IMR-90 (cell line): Measurements from ENCODE around the gene RCL1. TPM values are rescaled to one million over a fixed set of nuclear protein-coding genes. Genes with fewer than 3 reads are reported as not detected.
A peak's percentile ranks its signal among the peaks of the same experiment; 100 is the strongest.

Source experiments
- ATAC-seq: fragments of 200-7000 bp; cut with Tn5 transposase; 2 replicates; pipeline ENCODE4 v1.9.1; 2020; ENCODE audit warnings: low read depth, mild to moderate bottlenecking, moderate library complexity
- BruUV-seq: library from RNA; stranded (reverse); fragments of 400-500 nt; replicated peaks from 2 replicates; lab custom pipeline; 2021; lab: Mats Ljungman, UMichigan
- CTCF ChIA-PET: fragments of 300-600 bp; formaldehyde crosslinking; extraction: SDS; loops from one replicate; lab custom pipeline; 2021; ENCODE audit warnings: antibody characterized with exemption; lab: Yijun Ruan, JAX
- POLR2A ChIA-PET: fragments of 300-600 bp; sonication (Branson Sonifier 250); formaldehyde crosslinking; loops from one replicate; lab custom pipeline; 2022; ENCODE audit warnings: antibody characterized with exemption; ENCODE audit not compliant: unreplicated experiment; lab: Charles Lee
- DNase-seq: peaks from one replicate; pipeline ENCODE4 v3.0.0; 2013
- H2AFZ ChIP-seq: replicated peaks from 2 replicates; pipeline ENCODE3; 2013; ENCODE audit warnings: low read length, mild to moderate bottlenecking; ENCODE audit not compliant: poor library complexity
- H2AK5ac ChIP-seq: 2 replicates; pipeline ENCODE4 v1.6.1; 2013; ENCODE audit warnings: low read depth, low read length, inconsistent platforms
- H2AK9ac ChIP-seq: replicated peaks from 2 replicates; pipeline ENCODE3; 2013; ENCODE audit warnings: mild to moderate bottlenecking, low read depth, low read length, moderate library complexity; ENCODE audit not compliant: poor library complexity
- H2BK120ac ChIP-seq: 2 replicates; pipeline ENCODE4 v1.6.1; 2013; ENCODE audit warnings: low read depth, low read length, inconsistent platforms
- H2BK15ac ChIP-seq: 3 replicates; pipeline ENCODE4 v1.6.1; 2013; ENCODE audit warnings: low read depth, low read length, inconsistent platforms
- H2BK20ac ChIP-seq: 2 replicates; pipeline ENCODE4 v1.6.1; 2013; ENCODE audit warnings: low read depth, mild to moderate bottlenecking, inconsistent platforms, low read length, moderate library complexity
- H2BK5ac ChIP-seq: 2 replicates; pipeline ENCODE4 v1.6.1; 2013; ENCODE audit warnings: mild to moderate bottlenecking, low read depth, low read length, inconsistent platforms; ENCODE audit not compliant: poor library complexity, severe bottlenecking
- H3K14ac ChIP-seq: replicated peaks from 2 replicates; pipeline ENCODE4 v1.6.1; 2013; ENCODE audit warnings: low read depth, low read length, inconsistent platforms
- H3K18ac ChIP-seq: 2 replicates; pipeline ENCODE4 v1.6.1; 2013; ENCODE audit warnings: low read depth, low read length, control low read depth
- H3K23ac ChIP-seq: 2 replicates; pipeline ENCODE4 v1.6.1; 2013; ENCODE audit warnings: low read depth, low read length, inconsistent platforms
- H3K27ac ChIP-seq: 2 replicates; pipeline ENCODE4 v1.5.1; 2013; ENCODE audit warnings: mild to moderate bottlenecking, control low read depth, low read length; ENCODE audit not compliant: insufficient read depth
- H3K27me3 ChIP-seq: 2 replicates; pipeline ENCODE4 v1.6.1; 2013; ENCODE audit warnings: low read length; ENCODE audit not compliant: control insufficient read depth, insufficient read depth
- H3K36me3 ChIP-seq: 2 replicates; pipeline ENCODE4 v1.6.1; 2013; ENCODE audit warnings: low read length, mixed read lengths; ENCODE audit not compliant: control insufficient read depth, insufficient read depth
- H3K4ac ChIP-seq: 2 replicates; pipeline ENCODE4 v1.6.1; 2013; ENCODE audit warnings: low read depth, low read length, inconsistent platforms
- H3K4me1 ChIP-seq: 2 replicates; pipeline ENCODE4 v1.6.1; 2013; ENCODE audit warnings: low read length, mixed read lengths; ENCODE audit not compliant: control insufficient read depth, insufficient read depth
- H3K4me2 ChIP-seq: 2 replicates; pipeline ENCODE4 v1.6.1; 2013; ENCODE audit warnings: low read depth, mild to moderate bottlenecking, control low read depth, low read length, moderate library complexity
- H3K4me3 ChIP-seq: 2 replicates; pipeline ENCODE4 v1.5.1; 2013; ENCODE audit warnings: low read depth, mild to moderate bottlenecking, control low read depth, low read length, moderate library complexity; ENCODE audit not compliant: insufficient read depth
- H3K56ac ChIP-seq: 2 replicates; pipeline ENCODE4 v1.6.1; 2013; ENCODE audit warnings: low read length, inconsistent platforms; ENCODE audit not compliant: insufficient read depth; ENCODE audit errors: extremely low read depth
- H3K79me1 ChIP-seq, 2 experiments: 2 replicates each; pipeline ENCODE4 v1.6.1; 2013; ENCODE audit warnings: low read length in 2 of 2, inconsistent platforms in 1 of 2, low read depth in 1 of 2
- H3K9ac ChIP-seq: 2 replicates; pipeline ENCODE4 v1.6.1; 2013; ENCODE audit warnings: low read depth, low read length, control low read depth
- H3K9me1 ChIP-seq: 2 replicates; pipeline ENCODE4 v1.6.1; 2013; ENCODE audit warnings: low read length, inconsistent platforms; ENCODE audit not compliant: insufficient read depth
- H3K9me3 ChIP-seq: 2 replicates; pipeline ENCODE4 v1.6.1; 2013; ENCODE audit warnings: low read length; ENCODE audit not compliant: control insufficient read depth, insufficient read depth
- H4K20me1 ChIP-seq: 2 replicates; pipeline ENCODE4 v1.6.1; 2013; ENCODE audit warnings: low read length, inconsistent platforms; ENCODE audit not compliant: insufficient read depth
- H4K5ac ChIP-seq: 2 replicates; pipeline ENCODE4 v1.6.1; 2013; ENCODE audit warnings: mild to moderate bottlenecking, low read depth, low read length, control low read depth
- H4K8ac ChIP-seq, 2 experiments: 2 replicates each; pipeline ENCODE4 v1.6.1; 2013; ENCODE audit warnings: low read depth in 2 of 2, low read length in 2 of 2, control low read depth in 1 of 2, inconsistent platforms in 1 of 2
- H4K91ac ChIP-seq: 2 replicates; pipeline ENCODE4 v1.6.1; 2013; ENCODE audit warnings: low read depth, low read length, inconsistent platforms; ENCODE audit not compliant: insufficient read depth
- MAZ ChIP-seq: IDR thresholded peaks from 2 replicates; pipeline ENCODE4 v1.6.1; 2012; ENCODE audit warnings: low read depth, mild to moderate bottlenecking, low read length, improper control_type of control experiment, moderate library complexity, borderline replicate concordance
- WGBS, 2 experiments: methylation state at CpG; one replicate each; pipeline versions ENCODE4 v1.1.5 to v1.1.7; 2013; ENCODE audit warnings: missing lambda C conversion rate in 2 of 2; ENCODE audit not compliant: insufficient read length in 1 of 2; ENCODE audit errors: extremely low coverage in 2 of 2; 5-methylcytosine and 5-hydroxymethylcytosine counted together
- dilution Hi-C: fragments of 300-500 bp; cut with HindIII; formaldehyde crosslinking; loops from one replicate; pipeline ENCODE4 v1.14.3; 2018; ENCODE audit warnings: low sequenced_read_pairs; ENCODE audit not compliant: unreplicated experiment
- in situ Hi-C: fragments of 300-500 bp; cut with MboI; formaldehyde crosslinking; loops from 3 replicates; pipeline ENCODE4 v1.14.3; 2019; ENCODE audit warnings: low sequenced_read_pairs, inconsistent platforms, mixed read lengths
- intact Hi-C: fragments of 100-400 bp; cut with micrococcal nuclease; formaldehyde crosslinking; loops from 2 replicates; pipeline ENCODE4 v1.10.0; 2022
- polyA plus RNA-seq, 3 experiments: library from polyadenylated mRNA; depleted of rRNA; stranded (reverse); fragments of >200 nt; gene quantifications; 2 replicates each; pipeline ENCODE4 v1.2.3, GENCODE V29; 2012; ENCODE audit warnings: low replicate concordance in 1 of 3
- total RNA-seq: library from RNA; depleted of rRNA; stranded (reverse); fragments of >200 nt; gene quantifications from 2 replicates; pipeline ENCODE4 v1.2.3, GENCODE V29; 2012

RCL1 gene
- total and polyA plus RNA-seq, 2 of the 4 experiments (the other 2 are of a cell fraction): 12.3 to 13.8 TPM

DNA sequence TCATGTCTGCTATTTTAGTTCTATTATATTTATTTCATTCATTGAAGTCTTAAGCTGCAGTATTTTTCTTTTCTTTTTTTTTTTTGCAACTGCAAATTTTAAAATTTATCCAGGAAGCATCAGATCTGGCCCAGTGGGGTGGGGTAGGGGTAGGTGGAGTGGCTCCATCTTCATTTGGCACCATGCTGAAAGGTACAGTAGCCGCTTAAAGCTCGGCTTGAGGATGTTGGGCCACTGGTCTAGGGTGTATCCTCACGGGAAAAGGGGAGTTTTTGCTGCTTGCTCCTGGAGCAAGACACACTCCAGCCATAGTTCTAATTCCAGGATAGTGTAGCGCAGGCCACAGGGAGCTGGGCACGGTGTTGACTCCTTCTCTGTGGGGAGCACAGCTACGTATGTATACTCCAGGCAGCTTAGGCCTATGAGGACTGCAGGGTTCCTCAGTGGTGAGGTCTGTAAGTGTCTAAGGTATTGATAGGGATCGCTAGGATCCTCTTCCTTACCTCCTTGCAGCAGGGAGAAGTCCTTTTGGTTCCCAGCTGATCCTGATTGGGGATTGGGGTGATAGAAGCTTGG is 22.7 kb downstream of the RCL1 start:
- Histone ChIP-seq H4K5ac (no peak overlapping the region; the same call in 1 of the 2 replicates), H3K56ac (no peak overlapping the region), H3K14ac (0 out of 2 replicates have a peak overlapping the region, but pooled peaks have one; percentile 1), H3K9ac (no peak overlapping the region), H3K9me1 (peaks cover 5% of the 10 kb centered on the region; the same call in 1 of the 2 replicates), H2AFZ (no peak overlapping the region), H3K27me3 (no peaks in the 10 kb centered on the region), H3K36me3 (no peaks in the 10 kb centered on the region), H3K4me2 (no peak overlapping the region), H3K27ac (no peak overlapping the region), H3K79me1 (peaks cover 11 to 20% of the 10 kb centered on the region in 2 experiments), H3K4me3 (no peak overlapping the region), H4K8ac (0 out of 4 replicates have a peak overlapping the region, but pooled peaks of 1 of the 2 experiments have one; percentile 6), H4K20me1 (peaks cover 4% of the 10 kb centered on the region; the same call in 1 of the 2 replicates), H3K23ac (no peak overlapping the region), H3K18ac (no peak overlapping the region), H2BK20ac (no peak overlapping the region), H3K4ac (no peak overlapping the region), H2BK5ac (no peak overlapping the region), H3K4me1 (peaks cover 4% of the 10 kb centered on the region), H3K9me3 (0 out of 2 replicates have a peak, but pooled peaks cover 3% of the 10 kb centered on the region), H2AK9ac (no peak overlapping the region), H2AK5ac (no peak overlapping the region), H2BK15ac (0 out of 3 replicates have a peak overlapping the region, but pooled peaks have one; percentile 4), H4K91ac (no peak overlapping the region), H2BK120ac (no peak overlapping the region)
- in situ Hi-C loops (no loop called here), intact Hi-C loops (no loop called here), dilution Hi-C loops (no loop called here)
- no TSS peak for BruUV-seq
- 100% methylated on average over 1 of the region's 7 CpGs; no CpG with 5 or more reads in 1 of the 2 experiments for WGBS, 2 experiments
- ChIA-PET CTCF (interaction anchor here (1.0 kb wide), 1 partner anchor 10 kb away, joined by 6 read pairs; no protein-coding TSS in a partner anchor), POLR2A (no interaction called here)
- ATAC-seq (peak; percentile 24; the same call in 1 of the 2 replicates), DNase-seq (no peak)
- TF ChIP-seq MAZ: no peak
